OCI-LY3 (cell line): ENCODE results near the gene GLI2.

ENCODE experiments used
- CTCF ChIP-seq: fragments of 200-600, 300-600 bp; sonication (generic); IDR thresholded peaks from 2 replicates; pipeline ENCODE4 v1.5.1; 2014; ENCODE audit warnings: antibody characterized with exemption, low read length, low read depth
- EZH2phosphoT487 ChIP-seq: fragments of 200-600 bp; shearing (Covaris generic); IDR thresholded peaks from 2 replicates; pipeline ENCODE4 v1.6.1; 2018; ENCODE audit warnings: antibody characterized with exemption, mixed run types, low read depth

- TF ChIP-seq CTCF (no peak), EZH2phosphoT487 (no peak)
Observed at GRCh38 chr2:120783969-120784372, 48.3 kb downstream of the GLI2 start.
